ENCODE data around the gene DUSP5. TPM values are rescaled to one million over a fixed set of nuclear protein-coding genes. Genes with fewer than 3 reads are reported as not detected.

DUSP5 gene
- total RNA-seq, 4 donors from 2014 or later, result 0.75 to 2.8 (median 2.5) TPM; not detected in 1

DNA sequence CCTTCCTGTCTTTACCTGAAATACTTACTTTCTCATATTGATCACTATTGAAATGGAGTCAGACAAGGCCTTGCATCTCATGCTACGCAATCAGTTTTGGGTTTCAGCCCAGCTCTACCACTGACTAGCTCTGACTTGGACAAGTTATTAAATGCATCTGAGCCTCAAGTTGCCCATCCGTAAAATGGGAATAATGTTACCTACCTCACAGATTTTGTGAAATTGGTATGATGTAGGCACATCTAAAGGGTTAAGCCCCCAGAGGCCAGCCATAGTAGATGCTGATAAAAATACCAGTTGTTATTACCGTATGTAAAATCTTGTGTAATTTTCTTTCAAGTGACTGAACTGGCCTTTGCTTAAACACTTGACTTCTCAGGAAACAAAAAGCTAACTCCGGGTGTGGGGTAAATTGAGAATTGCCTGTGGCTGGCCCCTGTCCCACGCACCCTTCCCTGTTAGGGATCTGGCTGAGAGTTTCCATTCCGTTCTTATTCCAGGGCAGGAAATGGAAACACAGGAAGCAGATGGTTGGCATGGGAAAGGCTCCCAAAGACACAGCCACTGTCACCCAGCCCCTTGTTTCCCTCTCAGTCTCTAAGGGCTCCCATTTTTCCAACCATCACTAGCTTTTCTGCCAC lies 7.5 kb downstream of the DUSP5 start:
- intact Hi-C loops (cut with DNase I; ENCODE audit: low total_unique reads), result no loop called here
- TF ChIP-seq POLR2A (IDR thresholded peaks at IDR 0.05) (no peak), CTCF (IDR thresholded peaks at IDR 0.05 in 4 of 5, conservative IDR thresholded peaks at IDR 0.05 in 1 of 5) (no peak)
- Histone ChIP-seq H3K4me1 (peaks cover 8 to 36% of the 10 kb centered on the region in 2 donors), H3K9me3 (no peaks in the 10 kb centered on the region), H3K27ac (peak overlapping the region in 3 of 4 donors; percentile 39 to 74 (median 62)), H3K36me3 (no peaks in the 10 kb centered on the region), H3K27me3 (no peaks in the 10 kb centered on the region), H3K4me3 (no peak overlapping the region)
- in situ Hi-C loops (cut with MboI; ENCODE audit: low sequenced_read_pairs in 4 of 4), result no loop called here
- DNase-seq (no peak), ATAC-seq (no peak)

GRCh38 chr10:110506448-110506847 lies 8.7 kb downstream of the DUSP5 start:
- in situ Hi-C loops (cut with MboI; ENCODE audit: low sequenced_read_pairs in 4 of 4), result no loop called here
- H3K4me3 ChIP-seq, result no peak overlapping the region
- no peaks in the 10 kb centered on the region for H3K36me3 ChIP-seq
- H3K27ac ChIP-seq, result peak overlapping the region in 2 of 4 donors; percentile 11 to 74
- H3K27me3 ChIP-seq, result no peaks in the 10 kb centered on the region
- TF ChIP-seq POLR2A (IDR thresholded peaks at IDR 0.05) (no peak), CTCF (IDR thresholded peaks at IDR 0.05 in 4 of 5, conservative IDR thresholded peaks at IDR 0.05 in 1 of 5) (no peak)
- DNase-seq (no peak), ATAC-seq (no peak)
- no peaks in the 10 kb centered on the region for H3K9me3 ChIP-seq
- H3K4me1 ChIP-seq, result peaks cover 7 to 28% of the 10 kb centered on the region in 2 donors
- intact Hi-C loops (cut with DNase I; ENCODE audit: low total_unique reads), result no loop called here

DNA sequence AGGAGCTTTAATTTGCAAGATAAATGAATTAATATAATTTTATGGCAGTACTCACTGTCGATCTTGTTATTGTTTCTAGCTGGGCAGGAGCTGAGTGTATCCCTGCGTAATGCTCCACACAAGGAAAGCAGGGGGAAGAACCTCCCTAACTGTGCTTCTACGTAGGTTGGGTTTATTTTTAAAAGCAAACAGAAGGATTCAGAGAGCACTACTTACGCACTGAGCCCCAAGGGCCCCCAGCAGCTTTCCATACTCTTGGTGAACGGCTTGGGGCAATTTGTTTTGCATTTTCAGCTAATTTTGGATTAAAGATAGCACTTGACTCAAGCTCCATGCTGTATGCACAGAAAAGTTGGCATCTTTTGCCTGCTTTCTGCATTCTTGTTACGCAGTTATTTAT lies 9.6 kb downstream of the DUSP5 start:
- DNase-seq (no peak), ATAC-seq (no peak)
- H3K9me3 ChIP-seq, result no peaks in the 10 kb centered on the region
- H3K4me3 ChIP-seq, result no peak overlapping the region
- in situ Hi-C loops (cut with MboI; ENCODE audit: low sequenced_read_pairs in 4 of 4) (no loop called here), intact Hi-C loops (cut with DNase I; ENCODE audit: low total_unique reads) (no loop called here)
- H3K27me3 ChIP-seq, result no peaks in the 10 kb centered on the region
- peaks cover 4 to 19% of the 10 kb centered on the region in 2 donors for H3K4me1 ChIP-seq
- H3K27ac ChIP-seq, result no peak overlapping the region
- TF ChIP-seq POLR2A (IDR thresholded peaks at IDR 0.05) (no peak), CTCF (IDR thresholded peaks at IDR 0.05 in 4 of 5, conservative IDR thresholded peaks at IDR 0.05 in 1 of 5) (no peak)
- no peaks in the 10 kb centered on the region for H3K36me3 ChIP-seq

DNA sequence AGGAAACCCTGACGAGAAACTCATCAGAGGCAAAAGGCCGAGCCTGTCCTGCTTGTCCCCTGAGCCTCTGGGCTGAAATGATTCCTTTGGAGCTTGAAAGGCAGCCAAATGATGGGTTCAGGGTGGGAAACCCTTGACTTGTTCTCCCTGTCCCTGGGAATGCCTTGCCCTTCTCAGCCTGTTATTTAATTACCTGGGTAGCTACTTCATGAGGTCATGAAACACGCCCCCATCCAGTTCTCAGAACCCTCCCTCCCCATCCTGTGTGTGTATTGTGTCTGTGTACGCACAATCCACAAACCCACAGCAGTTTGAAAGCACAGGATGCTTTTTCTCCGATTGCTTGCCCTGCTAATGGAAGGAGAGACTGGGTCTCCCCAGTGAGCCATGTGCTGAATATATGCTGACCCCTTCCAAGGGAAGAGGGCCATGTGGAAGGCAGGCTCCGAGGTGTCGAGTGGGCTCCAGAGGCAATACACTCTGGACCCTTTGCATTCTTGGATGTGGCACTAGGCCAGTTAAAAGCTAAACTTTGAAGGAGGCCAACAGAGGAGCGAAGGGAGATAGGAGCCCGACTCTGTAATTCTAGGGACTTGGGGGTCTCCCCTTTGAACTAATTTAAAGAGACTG lies 10.6 kb downstream of the DUSP5 start:
- no peak for TF ChIP-seq POLR2A (IDR thresholded peaks at IDR 0.05)
- TF ChIP-seq CTCF (IDR thresholded peaks at IDR 0.05 in 4 of 5, conservative IDR thresholded peaks at IDR 0.05 in 1 of 5), result no peak
- H3K4me1 ChIP-seq, result peaks cover 4 to 13% of the 10 kb centered on the region in 2 donors
- no peak overlapping the region for H3K27ac ChIP-seq
- intact Hi-C loops (cut with DNase I; ENCODE audit: low total_unique reads), result no loop called here
- DNase-seq (no peak), ATAC-seq (no peak)
- H3K27me3 ChIP-seq, result no peaks in the 10 kb centered on the region
- no peaks in the 10 kb centered on the region for H3K9me3 ChIP-seq
- no peaks in the 10 kb centered on the region for H3K36me3 ChIP-seq
- in situ Hi-C loops (cut with MboI; ENCODE audit: low sequenced_read_pairs in 4 of 4), result no loop called here
- H3K4me3 ChIP-seq, result no peak overlapping the region
